Activated B cell treated with CpG ODN at 0.5 μM for 24 hours (primary cell): ENCODE measurements around the gene WNT8A. TPM values are rescaled to one million over a fixed set of nuclear protein-coding genes. Genes with fewer than 3 reads are reported as not detected.

Source experiments
- ATAC-seq: fragments of 200-7000 bp; cut with Tn5 transposase; one replicate; pipeline ENCODE4 v1.10.0; 2021; ENCODE audit warnings: low read depth, mild to moderate bottlenecking, moderate library complexity
- CTCF ChIA-PET: fragments of 350-600 bp; sonication (Branson Sonifier 250); formaldehyde crosslinking; loops from one replicate; lab custom pipeline; 2021; ENCODE audit warnings: antibody characterized with exemption; lab: Charles Lee
- POLR2A ChIA-PET: fragments of 350-600 bp; sonication (Branson Sonifier 250); formaldehyde crosslinking; loops from one replicate; lab custom pipeline; 2021; ENCODE audit warnings: antibody characterized with exemption; lab: Charles Lee
- DNase-seq: peaks from one replicate; pipeline ENCODE4 v3.0.0; 2022
- H3K27ac Mint-ChIP-seq: one replicate; pipeline ENCODE4 v1.8.0; 2020; ENCODE audit warnings: mixed read lengths
- H3K27me3 Mint-ChIP-seq: one replicate; pipeline ENCODE4 v1.8.0; 2021; ENCODE audit warnings: mixed read lengths
- H3K36me3 Mint-ChIP-seq: one replicate; pipeline ENCODE4 v1.8.0; 2021; ENCODE audit warnings: low read depth, mixed read lengths
- H3K4me1 Mint-ChIP-seq: one replicate; pipeline ENCODE4 v1.8.0; 2021; ENCODE audit warnings: mixed read lengths
- H3K4me3 Mint-ChIP-seq: one replicate; pipeline ENCODE4 v1.8.0; 2020; ENCODE audit warnings: mild to moderate bottlenecking, mixed read lengths
- H3K9me3 Mint-ChIP-seq: one replicate; pipeline ENCODE4 v1.8.0; 2020; ENCODE audit warnings: mixed read lengths
- CTCF ChIP-seq: fragments of 200-600 bp; IDR thresholded peaks from one replicate; pipeline ENCODE4 v1.8.0; 2022; ENCODE audit warnings: antibody characterized with exemption, mild to moderate bottlenecking
- intact Hi-C: fragments of 100-400 bp; cut with micrococcal nuclease; formaldehyde crosslinking; loops from one replicate; pipeline ENCODE4 v1.15.1; 2024
- total RNA-seq: library from RNA; stranded (reverse); gene quantifications from 2 replicates; pipeline ENCODE4 v1.2.3, GENCODE V29; 2022

The WNT8A gene
- total RNA-seq, 1 donor from 2014 or later = not detected

GRCh38 chr5:138096997-138097828 is 13.4 kb downstream of the WNT8A start:
- Mint-ChIP-seq H3K4me1 (peaks cover 7% of the 10 kb centered on the region), H3K36me3 (no peaks in the 10 kb centered on the region), H3K9me3 (no peaks in the 10 kb centered on the region), H3K27me3 (peaks cover 5% of the 10 kb centered on the region), H3K27ac (no peak overlapping the region), H3K4me3 (no peak overlapping the region)
- CTCF ChIA-PET = interaction anchor here (1.0 kb wide), 1 partner anchor 36 kb away, joined by 3 read pairs; no protein-coding TSS in a partner anchor
- DNase-seq = no peak
- intact Hi-C loops = no loop called here
- no peak for TF ChIP-seq CTCF
- no peak for ATAC-seq
- POLR2A ChIA-PET = no interaction called here

- ATAC-seq (peak; percentile 95), DNase-seq (no peak)
- intact Hi-C loops = loop anchor here (1.0 to 2.0 kb wide), 3 partner anchors 22 to 76 kb away; partner anchors contain the start of gene BRD8
- H3K4me3 Mint-ChIP-seq = peak overlapping the region; percentile 6
- H3K4me1 Mint-ChIP-seq = peaks cover 23% of the 10 kb centered on the region
- H3K9me3 Mint-ChIP-seq = no peaks in the 10 kb centered on the region
- peaks cover 5% of the 10 kb centered on the region for H3K27me3 Mint-ChIP-seq
- no peaks in the 10 kb centered on the region for H3K36me3 Mint-ChIP-seq
- peak overlapping the region; percentile 43 for H3K27ac Mint-ChIP-seq
- ChIA-PET CTCF (interaction anchor here (1.0 to 1.8 kb wide), 3 partner anchors 26 to 323 kb away, joined by 3 to 5 read pairs (median 5); no protein-coding TSS in a partner anchor), POLR2A (interaction anchor here (1.3 to 1.8 kb wide), 2 partner anchors 31 to 69 kb away, joined by 3 to 10 read pairs; partner anchors contain the start of gene FAM13B)
- no peak for TF ChIP-seq CTCF
These were observed 18.9 kb downstream of the WNT8A start for GRCh38 chr5:138102454-138103318.

GRCh38 chr5:138103319-138103637 is 19.4 kb downstream of the WNT8A start:
- H3K4me3 Mint-ChIP-seq = no peak overlapping the region
- ChIA-PET CTCF (interaction anchor here (1.0 to 1.8 kb wide), 2 partner anchors 30 to 324 kb away, joined by 5 read pairs; no protein-coding TSS in a partner anchor), POLR2A (interaction anchor here (1.3 to 1.8 kb wide), 2 partner anchors 30 to 70 kb away, joined by 3 to 10 read pairs; partner anchors contain the start of gene FAM13B)
- H3K4me1 Mint-ChIP-seq = peaks cover 23% of the 10 kb centered on the region
- TF ChIP-seq CTCF = no peak
- no peak for ATAC-seq
- DNase-seq = no peak
- intact Hi-C loops = loop anchor here (1.0 to 2.0 kb wide), 3 partner anchors 22 to 75 kb away; partner anchors contain the start of gene BRD8
- peaks cover 6% of the 10 kb centered on the region for H3K27me3 Mint-ChIP-seq
- no peaks in the 10 kb centered on the region for H3K36me3 Mint-ChIP-seq
- peak overlapping the region; percentile 43 for H3K27ac Mint-ChIP-seq
- no peaks in the 10 kb centered on the region for H3K9me3 Mint-ChIP-seq

- H3K4me3 Mint-ChIP-seq = no peak overlapping the region
- DNase-seq (no peak), ATAC-seq (no peak)
- TF ChIP-seq CTCF = no peak
- H3K27me3 Mint-ChIP-seq = peaks cover 3% of the 10 kb centered on the region
- CTCF ChIA-PET = no interaction called here
- POLR2A ChIA-PET = no interaction called here
- no peaks in the 10 kb centered on the region for H3K9me3 Mint-ChIP-seq
- intact Hi-C loops = no loop called here
- no peaks in the 10 kb centered on the region for H3K36me3 Mint-ChIP-seq
- peaks cover 23% of the 10 kb centered on the region for H3K4me1 Mint-ChIP-seq
- no peak overlapping the region for H3K27ac Mint-ChIP-seq
These were observed 21.9 kb downstream of the WNT8A start for GRCh38 chr5:138105709-138106108.
